Gastroesophageal sphincter (tissue), 3 donors: ENCODE data around the gene MAP1B.

Source experiments
- CTCF ChIP-seq, 4 experiments: fragments of 200-600 bp in 2 of 4; fragments of 450-650 bp in 2 of 4; sonication (generic) in 1 of 4; IDR thresholded peaks; one replicate each; pipeline ENCODE4 v1.5.1; 2017 to 2019; ENCODE audit warnings: antibody characterized with exemption in 4 of 4, mild to moderate bottlenecking in 2 of 4, moderate library complexity in 2 of 4
- EP300 ChIP-seq: sonication (generic); formaldehyde crosslinking; IDR thresholded peaks from one replicate; pipeline ENCODE4 v1.6.1; 2017; ENCODE audit warnings: antibody characterized with exemption, mild to moderate bottlenecking
- POLR2A ChIP-seq, 2 donors: fragments of 450-650 bp; IDR thresholded peaks; one replicate each; pipeline ENCODE4 v1.6.1; 2017; ENCODE audit warnings: antibody characterized with exemption in 2 of 2, mild to moderate bottlenecking in 2 of 2, moderate library complexity in 1 of 2
- POLR2AphosphoS5 ChIP-seq: sonication (generic); formaldehyde crosslinking; IDR thresholded peaks from one replicate; pipeline ENCODE4 v1.6.1; 2017; ENCODE audit warnings: antibody characterized with exemption

GRCh38 chr5:72189146-72189545 is 81.9 kb downstream of the MAP1B start:
- TF ChIP-seq CTCF (IDR thresholded peaks at IDR 0.05) (no peak), POLR2A (IDR thresholded peaks at IDR 0.05) (no peak), EP300 (no peak), POLR2AphosphoS5 (no peak)
